Measurements from ENCODE around the gene ATRN. TPM values are rescaled to one million over a fixed set of nuclear protein-coding genes. Genes with fewer than 3 reads are reported as not detected.

The ATRN gene
- total RNA-seq, 1 experiment from 2014 or later, result 19.9 TPM

DNA sequence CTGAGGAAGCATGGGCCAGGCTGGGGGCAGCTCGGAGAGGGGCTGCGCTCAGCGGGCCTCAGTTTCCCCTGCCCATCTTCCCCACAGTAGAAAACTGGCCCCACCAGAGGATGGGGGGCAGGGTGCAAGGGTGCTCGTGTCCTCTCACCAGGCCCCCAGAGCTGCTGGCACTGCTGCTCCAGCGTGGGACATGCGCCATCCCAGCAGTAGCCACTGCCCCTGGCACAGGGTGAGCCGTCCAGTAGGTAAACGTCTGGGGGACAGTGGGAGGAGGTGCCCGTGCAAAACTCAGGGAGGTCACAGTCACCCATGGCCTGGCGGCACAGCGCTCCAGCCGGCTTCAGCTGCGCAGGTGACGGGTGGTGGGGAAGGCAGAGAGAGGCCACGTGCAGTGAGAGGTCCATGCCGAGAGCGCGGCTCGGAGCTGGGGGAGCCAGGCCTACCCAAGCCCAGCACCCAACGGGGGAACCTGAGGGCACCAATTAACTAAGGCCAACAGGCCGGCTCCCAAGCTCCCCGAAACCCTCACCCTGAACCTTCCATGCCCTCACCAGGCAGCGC is 201.2 kb downstream of the ATRN start:
- Mint-ChIP-seq H3K9me3 (no peaks in the 10 kb centered on the region), H3K36me3 (no peaks in the 10 kb centered on the region), H3K27me3 (ENCODE audit: low read depth) (peaks cover 40% of the 10 kb centered on the region), H3K4me3 (peak overlapping the region; percentile 60), H3K27ac (no peak overlapping the region), H3K4me1 (peaks cover 26% of the 10 kb centered on the region)
- DNase-seq (ENCODE audit: low spot score) (no peak), ATAC-seq (peak; percentile 2)
- ChIA-PET CTCF (interaction anchor here (0.6 to 6.4 kb wide), 10 partner anchors 9 to 109 kb away, joined by 3 to 56 read pairs (median 8); partner anchors contain the start of genes ADAM33, ADISSP, GFRA4 and SIGLEC1), POLR2A (no interaction called here)
- 0 out of 2 replicates have a peak, but pooled peaks have one; percentile 66 for TF ChIP-seq TP53 (CRISPR knock-in tag; IDR thresholded peaks at IDR 0.05)
- TF ChIP-seq, protein P1, sequence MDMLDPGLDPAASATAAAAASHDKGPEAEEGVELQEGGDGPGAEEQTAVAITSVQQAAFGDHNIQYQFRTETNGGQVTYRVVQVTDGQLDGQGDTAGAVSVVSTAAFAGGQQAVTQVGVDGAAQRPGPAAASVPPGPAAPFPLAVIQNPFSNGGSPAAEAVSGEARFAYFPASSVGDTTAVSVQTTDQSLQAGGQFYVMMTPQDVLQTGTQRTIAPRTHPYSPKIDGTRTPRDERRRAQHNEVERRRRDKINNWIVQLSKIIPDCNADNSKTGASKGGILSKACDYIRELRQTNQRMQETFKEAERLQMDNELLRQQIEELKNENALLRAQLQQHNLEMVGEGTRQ (CRISPR knock-in tag; IDR thresholded peaks at IDR 0.05), result no peak
- TF ChIP-seq FOXP1 (CRISPR knock-in tag; IDR thresholded peaks at IDR 0.05; ENCODE audit: borderline replicate concordance), result peak; percentile 28; the same call in 1 of the 2 replicates
- no peak for TF ChIP-seq JAZF1 (CRISPR knock-in tag; IDR thresholded peaks at IDR 0.05)
- TF ChIP-seq, protein P2, sequence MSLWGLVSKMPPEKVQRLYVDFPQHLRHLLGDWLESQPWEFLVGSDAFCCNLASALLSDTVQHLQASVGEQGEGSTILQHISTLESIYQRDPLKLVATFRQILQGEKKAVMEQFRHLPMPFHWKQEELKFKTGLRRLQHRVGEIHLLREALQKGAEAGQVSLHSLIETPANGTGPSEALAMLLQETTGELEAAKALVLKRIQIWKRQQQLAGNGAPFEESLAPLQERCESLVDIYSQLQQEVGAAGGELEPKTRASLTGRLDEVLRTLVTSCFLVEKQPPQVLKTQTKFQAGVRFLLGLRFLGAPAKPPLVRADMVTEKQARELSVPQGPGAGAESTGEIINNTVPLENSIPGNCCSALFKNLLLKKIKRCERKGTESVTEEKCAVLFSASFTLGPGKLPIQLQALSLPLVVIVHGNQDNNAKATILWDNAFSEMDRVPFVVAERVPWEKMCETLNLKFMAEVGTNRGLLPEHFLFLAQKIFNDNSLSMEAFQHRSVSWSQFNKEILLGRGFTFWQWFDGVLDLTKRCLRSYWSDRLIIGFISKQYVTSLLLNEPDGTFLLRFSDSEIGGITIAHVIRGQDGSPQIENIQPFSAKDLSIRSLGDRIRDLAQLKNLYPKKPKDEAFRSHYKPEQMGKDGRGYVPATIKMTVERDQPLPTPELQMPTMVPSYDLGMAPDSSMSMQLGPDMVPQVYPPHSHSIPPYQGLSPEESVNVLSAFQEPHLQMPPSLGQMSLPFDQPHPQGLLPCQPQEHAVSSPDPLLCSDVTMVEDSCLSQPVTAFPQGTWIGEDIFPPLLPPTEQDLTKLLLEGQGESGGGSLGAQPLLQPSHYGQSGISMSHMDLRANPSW (CRISPR knock-in tag; conservative IDR thresholded peaks at IDR 0.05; ENCODE audit: low read depth), result no peak

DNA sequence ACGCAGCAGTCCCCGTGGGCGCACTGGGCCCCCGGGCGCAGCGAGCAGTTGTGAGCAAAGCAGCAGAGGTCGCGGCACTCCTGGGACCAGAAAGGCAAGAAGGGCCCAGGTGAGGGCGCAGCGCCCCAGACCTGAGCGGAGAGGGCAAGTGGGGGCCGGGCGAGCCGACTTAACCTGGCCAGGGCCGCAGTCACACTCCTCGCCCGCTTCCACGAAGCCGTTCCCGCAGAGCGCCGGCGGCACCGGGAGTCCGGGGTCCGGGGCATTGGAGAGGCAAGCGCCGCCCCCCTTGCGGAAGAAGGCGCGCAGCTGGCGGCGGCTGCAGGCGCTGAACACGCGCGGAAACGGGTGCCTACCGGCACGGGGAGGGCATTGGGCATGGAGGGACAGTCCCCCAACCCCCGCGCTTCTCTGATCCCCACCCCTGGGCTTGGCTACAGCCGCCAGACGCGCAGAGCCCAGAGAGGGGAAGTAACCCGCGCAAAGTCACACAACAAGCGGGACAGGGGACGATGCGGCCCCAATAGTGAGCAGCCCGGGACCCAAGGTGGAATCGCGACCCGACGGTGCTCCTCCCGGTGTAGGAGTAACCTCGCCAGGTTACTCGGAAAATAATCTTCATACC is 201.8 kb downstream of the ATRN start:
- ChIA-PET CTCF (interaction anchor here (0.7 to 6.4 kb wide), 10 partner anchors 10 to 109 kb away, joined by 3 to 56 read pairs (median 10); partner anchors contain the start of genes ADISSP, GFRA4 and SIGLEC1), POLR2A (no interaction called here)
- H3K4me1 Mint-ChIP-seq, result peaks cover 22% of the 10 kb centered on the region
- DNase-seq (ENCODE audit: low spot score), result peak; percentile 55
- no peak overlapping the region for H3K27ac Mint-ChIP-seq
- H3K36me3 Mint-ChIP-seq, result no peaks in the 10 kb centered on the region
- peaks cover 40% of the 10 kb centered on the region for H3K27me3 Mint-ChIP-seq (ENCODE audit: low read depth)
- no peaks in the 10 kb centered on the region for H3K9me3 Mint-ChIP-seq
- peak; percentile 36 for ATAC-seq
- H3K4me3 Mint-ChIP-seq, result peak overlapping the region; percentile 60
- TF ChIP-seq, protein P3, sequence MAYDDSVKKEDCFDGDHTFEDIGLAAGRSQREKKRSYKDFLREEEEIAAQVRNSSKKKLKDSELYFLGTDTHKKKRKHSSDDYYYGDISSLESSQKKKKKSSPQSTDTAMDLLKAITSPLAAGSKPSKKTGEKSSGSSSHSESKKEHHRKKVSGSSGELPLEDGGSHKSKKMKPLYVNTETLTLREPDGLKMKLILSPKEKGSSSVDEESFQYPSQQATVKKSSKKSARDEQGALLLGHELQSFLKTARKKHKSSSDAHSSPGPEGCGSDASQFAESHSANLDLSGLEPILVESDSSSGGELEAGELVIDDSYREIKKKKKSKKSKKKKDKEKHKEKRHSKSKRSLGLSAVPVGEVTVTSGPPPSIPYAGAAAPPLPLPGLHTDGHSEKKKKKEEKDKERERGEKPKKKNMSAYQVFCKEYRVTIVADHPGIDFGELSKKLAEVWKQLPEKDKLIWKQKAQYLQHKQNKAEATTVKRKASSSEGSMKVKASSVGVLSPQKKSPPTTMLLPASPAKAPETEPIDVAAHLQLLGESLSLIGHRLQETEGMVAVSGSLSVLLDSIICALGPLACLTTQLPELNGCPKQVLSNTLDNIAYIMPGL (CRISPR knock-in tag; IDR thresholded peaks at IDR 0.05), result peak; percentile 85
- TF ChIP-seq SP1 (CRISPR knock-in tag; conservative IDR thresholded peaks at IDR 0.05), result 0 out of 2 replicates have a peak, but pooled peaks have one; percentile 13
- TF ChIP-seq ZNF121 (CRISPR knock-in tag; IDR thresholded peaks at IDR 0.05), result no peak

DNA sequence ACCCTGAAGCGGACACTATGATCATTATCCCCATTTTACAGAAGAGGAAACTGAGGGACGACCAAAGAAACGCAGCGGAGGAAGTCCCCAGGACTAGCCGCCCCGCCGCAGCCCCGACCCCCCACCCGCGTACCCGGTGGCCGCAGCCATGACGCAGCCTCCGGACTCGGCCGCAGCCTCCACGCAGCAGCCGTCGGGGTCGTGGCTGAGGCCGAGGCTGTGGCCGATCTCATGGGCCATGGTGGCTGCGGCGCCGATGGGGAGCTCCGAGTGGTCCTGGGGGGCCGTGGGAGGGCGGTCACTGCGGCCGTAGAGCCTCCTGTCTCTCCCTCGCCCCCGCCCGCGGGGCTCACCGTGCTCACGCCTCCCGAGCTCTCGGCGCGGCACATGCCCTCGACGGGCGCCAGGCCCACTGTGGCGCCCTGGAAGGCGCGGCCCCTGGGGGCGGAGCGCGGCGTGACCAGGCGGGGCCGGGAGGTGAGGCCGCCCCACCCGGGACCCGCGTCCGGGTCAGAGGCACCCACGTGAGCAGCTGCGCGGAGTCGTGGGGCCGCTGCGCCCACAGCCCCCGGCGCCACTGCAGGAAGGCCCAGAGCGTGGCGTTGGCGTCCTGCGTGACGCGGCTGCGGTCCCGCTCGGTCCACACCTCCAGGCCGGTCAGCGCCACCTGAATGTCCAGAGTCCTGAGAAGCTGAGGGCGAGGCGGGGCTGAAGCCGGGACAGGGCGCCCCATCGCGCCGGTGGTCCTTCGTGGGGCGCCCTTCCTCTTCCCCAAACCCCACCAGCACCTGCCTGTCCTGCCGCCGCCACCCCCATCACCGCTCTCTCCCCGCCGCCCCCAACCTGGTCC is 202.6 kb downstream of the ATRN start:
- H3K4me3 Mint-ChIP-seq, result peak overlapping the region; percentile 60
- H3K36me3 Mint-ChIP-seq, result no peaks in the 10 kb centered on the region
- ATAC-seq (no peak), DNase-seq (ENCODE audit: low spot score) (no peak)
- H3K27me3 Mint-ChIP-seq (ENCODE audit: low read depth), result peaks cover 40% of the 10 kb centered on the region
- H3K9me3 Mint-ChIP-seq, result no peaks in the 10 kb centered on the region
- peaks cover 22% of the 10 kb centered on the region for H3K4me1 Mint-ChIP-seq
- CTCF ChIA-PET, result interaction anchor here (0.5 to 6.4 kb wide), 10 partner anchors 23 to 533 kb away, joined by 3 to 56 read pairs (median 4); partner anchors contain the start of genes HSPA12B, SIGLEC1 and SPEF1
- TF ChIP-seq MXD4 (CRISPR knock-in tag; IDR thresholded peaks at IDR 0.05; ENCODE audit: borderline replicate concordance) (no peak), FOXP1 (CRISPR knock-in tag; IDR thresholded peaks at IDR 0.05; ENCODE audit: borderline replicate concordance) (no peak), ZNF219 (CRISPR knock-in tag; IDR thresholded peaks at IDR 0.05; ENCODE audit: borderline replicate concordance) (no peak)
- TF ChIP-seq, protein P4, sequence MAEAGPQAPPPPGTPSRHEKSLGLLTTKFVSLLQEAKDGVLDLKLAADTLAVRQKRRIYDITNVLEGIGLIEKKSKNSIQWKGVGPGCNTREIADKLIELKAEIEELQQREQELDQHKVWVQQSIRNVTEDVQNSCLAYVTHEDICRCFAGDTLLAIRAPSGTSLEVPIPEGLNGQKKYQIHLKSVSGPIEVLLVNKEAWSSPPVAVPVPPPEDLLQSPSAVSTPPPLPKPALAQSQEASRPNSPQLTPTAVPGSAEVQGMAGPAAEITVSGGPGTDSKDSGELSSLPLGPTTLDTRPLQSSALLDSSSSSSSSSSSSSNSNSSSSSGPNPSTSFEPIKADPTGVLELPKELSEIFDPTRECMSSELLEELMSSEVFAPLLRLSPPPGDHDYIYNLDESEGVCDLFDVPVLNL (CRISPR knock-in tag; IDR thresholded peaks at IDR 0.05; ENCODE audit: borderline replicate concordance, low read depth), result no peak
- TF ChIP-seq, protein P5, sequence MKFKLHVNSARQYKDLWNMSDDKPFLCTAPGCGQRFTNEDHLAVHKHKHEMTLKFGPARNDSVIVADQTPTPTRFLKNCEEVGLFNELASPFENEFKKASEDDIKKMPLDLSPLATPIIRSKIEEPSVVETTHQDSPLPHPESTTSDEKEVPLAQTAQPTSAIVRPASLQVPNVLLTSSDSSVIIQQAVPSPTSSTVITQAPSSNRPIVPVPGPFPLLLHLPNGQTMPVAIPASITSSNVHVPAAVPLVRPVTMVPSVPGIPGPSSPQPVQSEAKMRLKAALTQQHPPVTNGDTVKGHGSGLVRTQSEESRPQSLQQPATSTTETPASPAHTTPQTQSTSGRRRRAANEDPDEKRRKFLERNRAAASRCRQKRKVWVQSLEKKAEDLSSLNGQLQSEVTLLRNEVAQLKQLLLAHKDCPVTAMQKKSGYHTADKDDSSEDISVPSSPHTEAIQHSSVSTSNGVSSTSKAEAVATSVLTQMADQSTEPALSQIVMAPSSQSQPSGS (CRISPR knock-in tag; IDR thresholded peaks at IDR 0.05; ENCODE audit: borderline replicate concordance, low read depth), result no peak
- TF ChIP-seq, protein P1 (CRISPR knock-in tag; IDR thresholded peaks at IDR 0.05), result no peak
- POLR2A ChIA-PET, result no interaction called here
- H3K27ac Mint-ChIP-seq, result no peak overlapping the region
